HepG2 (cell line): Measurements from ENCODE around the gene LZTR1. TPM values are rescaled to one million over a fixed set of nuclear protein-coding genes. Genes with fewer than 3 reads are reported as not detected.

Experiments
- ELF1 ChIP-seq: sonication (generic); formaldehyde crosslinking; IDR thresholded peaks from 2 replicates; pipeline ENCODE4 v1.4.0; 2020; ENCODE audit warnings: missing genetic modification reagents
- FOXM1 ChIP-seq: sonication (generic); formaldehyde crosslinking; IDR thresholded peaks from 2 replicates; pipeline ENCODE4 v1.5.0; 2020; ENCODE audit warnings: missing genetic modification reagents
- HBP1 ChIP-seq: IDR thresholded peaks from 2 replicates; pipeline ENCODE4 v1.6.1; 2016; ENCODE audit warnings: low read depth, control low read depth
- KAT7 ChIP-seq: IDR thresholded peaks from 2 replicates; pipeline ENCODE4 v1.6.1; 2018; ENCODE audit warnings: borderline replicate concordance, missing compliant biosample characterization
- KDM5A ChIP-seq: fragments of 200-600 bp; sonication (generic); IDR thresholded peaks from 2 replicates; pipeline ENCODE4 v1.7.0; 2018; ENCODE audit warnings: antibody characterized with exemption, mild to moderate bottlenecking, low read length, borderline replicate concordance
- KDM5B ChIP-seq: sonication (generic); formaldehyde crosslinking; IDR thresholded peaks from 2 replicates; pipeline ENCODE4 v1.4.0; 2020; ENCODE audit warnings: missing genetic modification reagents, mild to moderate bottlenecking, borderline replicate concordance
- NFE2 ChIP-seq: sonication (generic); formaldehyde crosslinking; IDR thresholded peaks from 2 replicates; pipeline ENCODE4 v1.4.0; 2020; ENCODE audit warnings: missing genetic modification reagents
- POGZ ChIP-seq: sonication (generic); formaldehyde crosslinking; IDR thresholded peaks from 2 replicates; pipeline ENCODE4 v1.4.0; 2020; ENCODE audit warnings: mild to moderate bottlenecking, missing genetic modification reagents
- RERE ChIP-seq: IDR thresholded peaks from 2 replicates; pipeline ENCODE4 v1.6.1; 2016; ENCODE audit warnings: low read depth, missing genetic modification reagents, missing compliant biosample characterization
- RFX3 ChIP-seq: IDR thresholded peaks from 2 replicates; pipeline ENCODE4 v1.6.1; 2016; ENCODE audit warnings: missing biosample characterization, missing genetic modification reagents
- SNAPC2 ChIP-seq: sonication (generic); formaldehyde crosslinking; IDR thresholded peaks from 2 replicates; pipeline ENCODE4 v1.8.1; 2022; ENCODE audit warnings: mild to moderate bottlenecking, missing genetic modification reagents
- SOX5 ChIP-seq: IDR thresholded peaks from 2 replicates; pipeline ENCODE4 v1.6.1; 2016; ENCODE audit warnings: borderline replicate concordance
- TBL1XR1 ChIP-seq: fragments of 150-350 bp; IDR thresholded peaks from 2 replicates; pipeline ENCODE4 v1.6.1; 2014; ENCODE audit warnings: borderline replicate concordance, low read length; ENCODE audit not compliant: partially characterized antibody
- ZNF136 ChIP-seq: sonication (generic); formaldehyde crosslinking; IDR thresholded peaks from 2 replicates; pipeline ENCODE4 v1.8.1; 2022; ENCODE audit warnings: low read depth, mild to moderate bottlenecking, moderate library complexity, missing genetic modification reagents
- ZNF235 ChIP-seq: sonication (generic); formaldehyde crosslinking; IDR thresholded peaks from 2 replicates; pipeline ENCODE4 v1.8.1; 2023; ENCODE audit warnings: mild to moderate bottlenecking, missing genetic modification reagents, borderline replicate concordance
- ZNF430 ChIP-seq: sonication (generic); formaldehyde crosslinking; IDR thresholded peaks from 2 replicates; pipeline ENCODE4 v1.9.0; 2021; ENCODE audit warnings: mild to moderate bottlenecking, missing genetic modification reagents
- ZNF674 ChIP-seq: sonication (generic); formaldehyde crosslinking; IDR thresholded peaks from 2 replicates; pipeline ENCODE4 v1.5.0; 2020; ENCODE audit warnings: low read depth, mild to moderate bottlenecking, missing genetic modification reagents
- polyA plus RNA-seq, 8 experiments: library from polyadenylated mRNA; depleted of rRNA in 3 of 8; stranded (reverse) in 7 of 8; unstranded in 1 of 8; fragments of >200 nt; fragmentation: Illumina TruSeq in 4 of 8; extraction: Trizol in 4 of 8; gene quantifications; 2 replicates each; pipeline versions ENCODE4 v1.2.1 to v1.2.3, GENCODE V29; 2011 to 2016; ENCODE audit warnings: low read depth in 4 of 8, missing spikeins in 1 of 8, mixed read lengths in 1 of 8; ENCODE audit not compliant: insufficient read depth in 1 of 8
- total RNA-seq, 5 experiments: library from RNA; depleted of rRNA; stranded (reverse); fragments of >200 nt; fragmentation: Illumina TruSeq; extraction: Trizol; gene quantifications; 2 replicates each; pipeline ENCODE4 v1.2.3, GENCODE V29; 2016; ENCODE audit warnings: low read depth in 1 of 5
- TF ChIP-seq, protein P1 (sequence below): conservative IDR thresholded peaks from 2 replicates; pipeline ENCODE4 v1.6.1; 2018; ENCODE audit warnings: missing genetic modification reagents
- TF ChIP-seq, protein P2 (sequence below): sonication (generic); formaldehyde crosslinking; IDR thresholded peaks from 2 replicates; pipeline ENCODE4 v1.4.0; 2020; ENCODE audit warnings: missing genetic modification reagents, mild to moderate bottlenecking, borderline replicate concordance

The LZTR1 gene
- total and polyA plus RNA-seq, 2 of the 13 experiments (the other 11 are each of a cell fraction or from before 2014, with no cell fraction given) = 21.8 to 22.4 TPM

DNA sequence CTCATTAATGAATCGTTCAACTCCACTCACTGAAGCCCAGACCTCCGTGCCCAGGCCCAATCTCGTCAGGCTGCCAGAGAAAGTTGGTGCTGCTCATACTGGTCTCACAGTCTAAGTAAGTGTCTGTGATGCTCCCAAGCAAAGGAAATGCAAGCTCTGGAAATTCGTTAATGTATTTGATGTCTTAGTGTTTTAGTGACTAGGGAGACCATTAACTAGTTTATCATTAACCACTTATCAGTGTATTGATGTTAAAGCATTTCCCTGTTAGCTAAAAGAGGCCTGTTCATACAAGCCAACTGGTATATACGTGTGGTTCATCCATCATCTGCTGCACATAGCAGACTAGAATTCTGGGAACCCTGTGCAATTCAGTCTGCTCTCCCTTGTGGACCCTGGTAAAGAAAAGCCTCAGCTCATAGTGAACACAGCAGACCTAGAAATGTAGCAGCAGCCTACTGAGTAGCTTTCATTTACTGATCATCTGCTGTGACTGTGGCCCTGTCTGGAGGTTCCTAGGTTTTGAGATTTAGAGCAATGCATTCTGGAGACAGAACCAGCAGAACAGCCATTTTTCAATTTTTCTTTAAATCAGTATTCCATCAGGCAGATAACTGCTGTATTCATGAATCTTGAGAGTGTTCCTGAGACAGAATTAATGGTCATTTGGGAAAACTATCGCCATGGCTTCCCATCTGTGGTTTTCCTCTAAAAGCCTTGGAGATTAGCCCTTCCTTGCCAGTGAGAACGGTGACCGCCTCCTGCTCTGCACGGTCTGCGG lies 30.8 kb upstream of the LZTR1 start (continued):
- no peak for TF ChIP-seq KAT7 (CRISPR knock-in tag)
- TF ChIP-seq, protein P1, sequence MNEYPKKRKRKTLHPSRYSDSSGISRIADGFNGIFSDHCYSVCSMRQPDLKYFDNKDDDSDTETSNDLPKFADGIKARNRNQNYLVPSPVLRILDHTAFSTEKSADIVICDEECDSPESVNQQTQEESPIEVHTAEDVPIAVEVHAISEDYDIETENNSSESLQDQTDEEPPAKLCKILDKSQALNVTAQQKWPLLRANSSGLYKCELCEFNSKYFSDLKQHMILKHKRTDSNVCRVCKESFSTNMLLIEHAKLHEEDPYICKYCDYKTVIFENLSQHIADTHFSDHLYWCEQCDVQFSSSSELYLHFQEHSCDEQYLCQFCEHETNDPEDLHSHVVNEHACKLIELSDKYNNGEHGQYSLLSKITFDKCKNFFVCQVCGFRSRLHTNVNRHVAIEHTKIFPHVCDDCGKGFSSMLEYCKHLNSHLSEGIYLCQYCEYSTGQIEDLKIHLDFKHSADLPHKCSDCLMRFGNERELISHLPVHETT (CRISPR knock-in tag) = no peak; the same call in 1 of the 2 replicates
- peak; percentile 60; the same call in 1 of the 2 replicates for TF ChIP-seq RERE (CRISPR knock-in tag)
- 0 out of 2 replicates have a peak, but pooled peaks have one; percentile 24 for TF ChIP-seq POGZ (CRISPR knock-in tag)
- 0 out of 2 replicates have a peak, but pooled peaks have one; percentile 37 for TF ChIP-seq HBP1 (CRISPR knock-in tag)
- TF ChIP-seq NFE2 = no peak
- no peak for TF ChIP-seq ZNF235 (CRISPR knock-in tag)
- no peak for TF ChIP-seq FOXM1 (CRISPR knock-in tag)
- TF ChIP-seq SNAPC2 (CRISPR knock-in tag) = no peak
- TF ChIP-seq ZNF136 (CRISPR knock-in tag) = no peak
- TF ChIP-seq TBL1XR1 = no peak
- no peak; the same call in 1 of the 2 replicates for TF ChIP-seq KDM5B (CRISPR knock-in tag)
- TF ChIP-seq, protein P2, sequence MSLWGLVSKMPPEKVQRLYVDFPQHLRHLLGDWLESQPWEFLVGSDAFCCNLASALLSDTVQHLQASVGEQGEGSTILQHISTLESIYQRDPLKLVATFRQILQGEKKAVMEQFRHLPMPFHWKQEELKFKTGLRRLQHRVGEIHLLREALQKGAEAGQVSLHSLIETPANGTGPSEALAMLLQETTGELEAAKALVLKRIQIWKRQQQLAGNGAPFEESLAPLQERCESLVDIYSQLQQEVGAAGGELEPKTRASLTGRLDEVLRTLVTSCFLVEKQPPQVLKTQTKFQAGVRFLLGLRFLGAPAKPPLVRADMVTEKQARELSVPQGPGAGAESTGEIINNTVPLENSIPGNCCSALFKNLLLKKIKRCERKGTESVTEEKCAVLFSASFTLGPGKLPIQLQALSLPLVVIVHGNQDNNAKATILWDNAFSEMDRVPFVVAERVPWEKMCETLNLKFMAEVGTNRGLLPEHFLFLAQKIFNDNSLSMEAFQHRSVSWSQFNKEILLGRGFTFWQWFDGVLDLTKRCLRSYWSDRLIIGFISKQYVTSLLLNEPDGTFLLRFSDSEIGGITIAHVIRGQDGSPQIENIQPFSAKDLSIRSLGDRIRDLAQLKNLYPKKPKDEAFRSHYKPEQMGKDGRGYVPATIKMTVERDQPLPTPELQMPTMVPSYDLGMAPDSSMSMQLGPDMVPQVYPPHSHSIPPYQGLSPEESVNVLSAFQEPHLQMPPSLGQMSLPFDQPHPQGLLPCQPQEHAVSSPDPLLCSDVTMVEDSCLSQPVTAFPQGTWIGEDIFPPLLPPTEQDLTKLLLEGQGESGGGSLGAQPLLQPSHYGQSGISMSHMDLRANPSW (CRISPR knock-in tag) = no peak
- no peak for TF ChIP-seq ZNF674
- TF ChIP-seq KDM5A = no peak
- TF ChIP-seq RFX3 (CRISPR knock-in tag) = no peak
- no peak for TF ChIP-seq ZNF430
- no peak for TF ChIP-seq ELF1
- peak; percentile 62; the same call in 1 of the 2 replicates for TF ChIP-seq SOX5 (CRISPR knock-in tag)
